HG02970 (cell line): ENCODE results near the gene SCARB1.
A peak's percentile ranks its signal among the peaks of the same experiment; 100 is the strongest.

Experiments
- ATAC-seq: cut with Tn5 transposase; IDR thresholded peaks from one replicate; pipeline ENCODE4 v1.9.1; 2021; ENCODE audit warnings: mild to moderate bottlenecking, moderate library complexity, moderate number of reproducible peaks; ENCODE audit not compliant: unreplicated experiment, low FRiP score

The SCARB1 gene

GRCh38 chr12:124780752-124781685 lies 82.6 kb downstream of the SCARB1 start:
- ATAC-seq, result no peak

DNA sequence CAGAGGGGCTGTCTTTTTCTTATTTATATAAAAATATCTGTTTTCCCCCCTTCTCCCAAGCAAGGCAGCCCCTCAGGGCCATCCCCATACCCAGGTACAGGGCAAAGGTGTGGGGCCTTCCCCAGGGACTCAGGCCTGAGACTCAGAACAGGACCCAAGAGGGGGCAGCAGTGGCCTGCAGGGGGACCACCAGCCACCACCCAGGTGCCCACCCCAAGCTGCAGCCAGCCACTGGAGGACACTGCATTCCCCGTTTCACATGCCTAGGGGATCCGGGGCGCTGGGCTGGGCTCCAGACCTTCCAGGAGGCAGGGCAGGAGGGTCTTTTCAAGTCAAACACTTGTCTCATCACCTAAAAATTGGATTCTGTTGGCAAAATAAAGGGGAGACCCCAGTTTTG lies 83.3 kb downstream of the SCARB1 start:
- ATAC-seq, result no peak

DNA sequence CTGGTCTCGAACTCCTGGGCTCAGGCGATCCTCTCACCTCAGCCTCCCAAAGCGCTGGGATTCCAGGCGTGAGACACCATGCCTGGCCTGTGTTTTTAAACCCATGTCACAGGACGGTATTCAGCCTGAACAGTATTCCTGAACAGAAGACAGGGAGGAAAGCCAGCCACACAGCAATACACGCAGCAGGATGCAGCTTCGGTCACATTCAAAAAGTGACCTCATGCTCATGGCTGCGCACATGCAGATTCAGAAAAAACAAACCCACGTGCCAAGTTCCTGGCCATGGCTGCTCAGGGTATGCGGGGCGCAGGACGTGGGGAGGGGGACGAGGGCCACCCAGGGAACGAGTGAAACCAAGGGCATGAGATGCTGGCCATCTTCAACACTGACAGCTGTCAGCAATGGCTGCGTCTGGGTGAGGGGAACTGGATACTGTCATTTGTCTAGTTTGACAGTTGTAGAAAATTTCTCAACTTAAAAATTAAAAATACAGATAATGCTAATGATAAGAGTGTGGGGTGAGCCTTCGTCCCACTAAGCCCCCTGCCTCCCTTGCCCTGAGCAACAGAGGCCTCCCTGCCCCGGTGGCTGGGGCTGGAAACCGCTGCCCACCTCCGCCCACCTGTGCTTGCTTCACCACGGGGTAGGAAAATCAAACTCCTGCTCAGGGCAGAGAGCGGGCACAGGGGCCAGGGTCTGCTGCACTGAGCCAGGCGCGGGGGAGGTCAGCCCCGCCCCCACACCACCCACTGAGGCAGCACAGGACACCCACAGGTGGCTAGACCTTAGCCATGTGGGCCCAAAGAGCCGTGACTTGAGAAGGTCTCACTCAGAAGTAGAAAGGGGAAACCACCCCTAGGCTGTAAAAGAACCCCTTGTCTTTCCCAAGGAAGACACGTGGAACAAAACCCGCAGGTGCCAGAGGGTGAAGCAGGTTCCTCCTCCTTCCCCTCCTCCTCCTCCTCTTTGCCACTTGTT lies 84.2 kb downstream of the SCARB1 start:
- ATAC-seq, result no peak

GRCh38 chr12:124778411-124778810 lies 85.3 kb downstream of the SCARB1 start:
- ATAC-seq, result no peak

GRCh38 chr12:124777399-124778372 lies 86.0 kb downstream of the SCARB1 start:
- ATAC-seq, result no peak

DNA sequence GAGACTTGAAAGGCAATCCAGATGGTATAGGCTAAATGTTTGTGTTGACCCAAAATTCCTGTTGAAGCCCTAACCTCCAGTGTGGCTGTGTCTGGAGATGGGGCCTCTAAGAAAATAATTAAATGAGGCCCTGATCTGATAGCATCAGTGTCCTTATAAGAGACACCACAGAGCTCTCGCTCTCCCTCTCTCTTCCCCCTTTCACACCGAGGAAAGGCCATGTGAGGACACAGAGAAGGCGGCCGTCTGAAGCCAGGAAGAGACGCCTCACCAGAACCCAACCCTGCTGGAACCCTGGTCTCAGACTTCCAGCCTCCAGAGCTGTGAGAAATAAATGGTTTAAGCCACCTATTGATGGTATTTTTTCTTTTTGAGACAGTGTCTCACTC lies 87.5 kb downstream of the SCARB1 start:
- no peak for ATAC-seq

DNA sequence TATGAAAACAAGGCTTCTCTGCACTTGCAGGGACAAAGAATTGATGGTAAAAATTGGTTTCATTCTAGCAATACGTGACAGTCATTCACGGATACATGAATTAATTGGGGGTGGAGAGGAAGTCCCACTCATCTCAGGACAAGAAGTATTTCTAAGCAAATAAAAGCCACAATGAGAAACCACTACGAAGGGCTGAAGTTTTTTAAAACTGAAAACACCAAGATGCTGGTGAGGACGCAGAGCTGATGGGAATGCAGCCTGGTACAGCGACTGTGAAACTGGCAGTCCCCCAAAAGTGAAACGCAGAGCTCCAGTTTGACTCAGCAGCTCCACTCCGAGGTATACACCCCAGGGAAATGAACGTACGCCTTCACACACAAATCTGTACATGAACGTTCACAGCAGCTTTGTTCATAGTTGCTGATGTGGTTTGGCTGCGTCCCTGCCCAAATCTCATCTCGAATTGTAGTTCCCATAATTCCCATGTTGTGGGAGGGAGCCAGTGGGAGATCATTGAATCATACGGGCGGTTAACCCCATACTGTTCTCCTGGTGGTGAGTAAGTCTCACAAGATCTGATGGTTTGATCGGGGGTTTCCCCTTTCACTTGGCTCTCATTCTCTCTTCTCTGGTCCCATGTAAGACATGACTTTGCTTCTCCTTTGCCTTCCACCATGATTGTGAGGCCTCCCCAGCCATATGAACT lies 89.0 kb downstream of the SCARB1 start:
- ATAC-seq, result peak; percentile 75

GRCh38 chr12:124774054-124774461 lies 89.6 kb downstream of the SCARB1 start:
- ATAC-seq, result peak; percentile 48

DNA sequence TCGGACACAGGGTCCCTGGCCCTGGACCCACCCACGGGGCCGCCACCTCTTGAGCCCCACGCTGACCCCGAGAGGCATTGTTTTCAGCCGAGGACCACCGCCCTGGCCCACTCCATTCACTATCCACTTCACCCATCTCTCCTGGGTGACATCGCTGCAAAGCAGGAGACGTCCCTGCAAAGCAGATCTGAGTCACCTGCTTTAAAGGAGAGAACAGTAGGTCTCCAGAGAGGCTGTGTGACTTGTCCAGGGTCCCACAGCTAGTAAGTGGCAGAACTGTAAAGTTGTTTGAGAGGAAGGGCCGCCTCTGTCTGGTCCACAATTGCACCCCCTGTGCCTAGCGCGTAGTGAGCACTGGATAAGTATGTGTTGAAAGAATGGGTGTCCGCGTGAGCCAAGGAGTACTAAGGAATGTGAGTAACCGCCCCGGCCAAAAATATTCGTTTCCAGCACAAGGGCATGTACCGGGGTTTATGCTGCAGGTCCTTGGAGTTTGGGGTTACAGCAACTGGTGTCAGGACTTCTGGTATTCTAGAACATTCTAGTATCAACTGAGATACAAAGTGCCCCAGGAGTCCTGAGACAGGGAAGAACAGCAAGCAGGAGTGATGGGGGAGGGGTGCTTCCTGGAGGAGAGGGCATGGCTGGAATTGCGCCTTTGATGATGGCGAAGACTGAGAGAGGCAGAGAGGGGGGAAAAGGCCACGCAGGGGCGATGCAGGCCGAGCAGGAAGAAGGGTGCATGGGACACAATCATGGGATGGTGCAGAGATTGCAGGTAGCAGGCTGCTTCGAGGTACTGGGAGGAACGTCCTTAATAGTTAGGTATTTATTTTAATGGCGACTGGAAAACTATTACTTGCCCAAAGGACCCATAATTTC lies 91.1 kb downstream of the SCARB1 start:
- no peak for ATAC-seq

GRCh38 chr12:124771462-124772288 lies 92.0 kb downstream of the SCARB1 start:
- ATAC-seq, result no peak

DNA sequence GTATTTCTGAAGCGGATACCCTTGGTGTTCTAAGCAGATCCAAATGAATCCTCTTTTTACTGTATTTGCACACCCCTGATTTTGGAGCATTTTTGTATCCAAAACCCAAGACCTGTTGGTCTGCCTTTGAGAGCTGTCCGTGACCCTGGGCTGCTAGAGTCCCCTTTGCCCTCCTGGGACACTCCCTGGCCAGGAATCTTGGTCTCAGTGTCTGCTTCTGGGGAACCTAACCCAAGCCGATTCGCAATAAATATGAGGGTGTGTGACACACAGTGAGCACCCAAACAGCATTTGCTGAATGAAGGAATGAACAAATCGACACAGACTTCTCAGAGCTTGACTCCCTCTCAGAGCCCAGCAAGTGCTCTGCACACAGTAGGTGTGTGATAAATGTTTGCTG lies 92.9 kb downstream of the SCARB1 start:
- ATAC-seq, result no peak

GRCh38 chr12:124769881-124770512 lies 93.7 kb downstream of the SCARB1 start:
- no peak for ATAC-seq

DNA sequence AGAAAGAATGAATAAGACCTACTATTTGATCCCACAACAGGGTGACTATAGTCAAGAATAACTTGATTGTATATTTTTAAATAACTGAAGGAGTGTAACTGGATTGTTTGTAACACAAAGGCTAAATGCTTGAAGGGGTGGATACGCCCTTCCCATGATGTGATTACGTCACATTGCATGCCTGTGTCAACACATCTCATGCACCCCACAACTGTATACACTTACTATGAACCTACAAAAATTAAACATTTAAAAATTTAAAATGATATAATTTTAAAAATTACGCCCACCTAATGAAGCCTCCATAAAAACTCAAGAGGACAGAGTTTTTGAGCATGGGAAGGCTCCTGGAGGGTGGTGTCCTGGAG lies 94.5 kb downstream of the SCARB1 start:
- no peak for ATAC-seq

GRCh38 chr12:124768452-124769162 lies 95.1 kb downstream of the SCARB1 start:
- ATAC-seq, result no peak

DNA sequence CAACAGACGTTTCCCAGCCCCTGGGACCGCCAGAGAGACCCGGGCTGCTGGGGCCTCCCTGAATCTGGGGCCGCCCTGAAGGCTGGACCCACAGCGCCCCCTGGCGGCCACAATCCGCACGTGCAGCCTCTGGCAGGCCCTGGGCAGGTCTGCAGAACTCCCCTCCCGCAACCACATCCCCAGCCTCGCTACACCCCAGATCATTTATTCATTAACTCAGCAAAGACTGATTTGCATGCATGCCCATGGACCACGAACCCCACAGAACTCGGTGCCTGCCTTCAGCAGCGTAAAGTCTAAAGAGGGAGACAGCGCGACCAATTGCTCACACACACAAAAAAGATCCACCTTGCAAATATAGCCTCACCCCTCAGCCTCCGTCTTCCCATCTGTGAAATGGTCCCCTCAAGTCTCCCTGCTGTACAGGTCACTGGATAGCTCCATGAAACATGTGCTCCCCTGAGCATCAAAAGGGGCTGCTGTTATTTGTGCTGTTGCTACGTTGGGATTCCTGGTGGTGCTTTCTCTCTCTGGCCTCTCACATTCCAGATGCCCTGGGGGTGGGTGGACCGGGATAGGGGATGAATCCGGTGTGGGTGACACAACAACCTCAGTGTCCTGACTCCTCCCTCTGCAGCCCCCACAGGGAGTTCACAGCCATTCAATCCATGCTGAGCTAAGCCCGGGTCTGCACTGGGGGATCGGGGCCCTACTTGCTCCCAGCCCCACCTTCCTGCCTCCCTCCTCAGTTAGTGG lies 96.4 kb downstream of the SCARB1 start:
- peak; percentile 61 for ATAC-seq

- ATAC-seq, result no peak
Observed at GRCh38 chr12:124766727-124767065, 97.0 kb downstream of the SCARB1 start.
